GM08714 (cell line): Measurements from ENCODE around the gene TBC1D22B.
"Not testable (repeated sequence)": the region's sequence is repeated elsewhere in the genome, so short reads cannot be mapped to it uniquely, and the experiment has no call there.

Experiments used
- H3K4me3 ChIP-seq: fragments of 200-500 bp; sonication (Bioruptor generic); 2 replicates; pipeline ENCODE4 v1.5.1; 2014; ENCODE audit warnings: mild to moderate bottlenecking, low read length, inconsistent platforms
- ZNF274 ChIP-seq: IDR thresholded peaks from 2 replicates; pipeline ENCODE4 v1.6.1; 2012; ENCODE audit warnings: mild to moderate bottlenecking, low read depth, low read length

TBC1D22B gene

DNA sequence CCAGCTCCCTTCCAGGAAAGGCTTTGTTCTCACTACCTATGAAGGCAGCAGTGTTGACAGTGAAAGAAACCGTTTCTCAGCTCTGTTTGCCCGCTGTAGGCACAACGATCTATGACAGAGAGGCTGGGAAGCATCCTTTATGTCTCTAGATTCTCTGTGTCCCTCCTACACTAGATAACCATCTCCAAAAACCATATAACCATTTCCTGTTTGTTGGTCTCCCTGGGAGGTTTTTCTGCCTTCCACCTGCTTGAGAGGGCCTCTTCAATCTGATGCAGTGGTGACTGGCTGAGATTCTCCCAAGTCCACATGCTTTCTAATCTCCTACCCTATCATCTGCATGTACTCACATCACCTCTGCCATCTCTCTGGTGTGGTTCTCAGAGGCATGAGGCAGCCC lies 32.4 kb downstream of the TBC1D22B start:
- H3K4me3 ChIP-seq: peak overlapping the region; percentile 27; the same call in 1 of the 2 replicates
- no peak for TF ChIP-seq ZNF274

DNA sequence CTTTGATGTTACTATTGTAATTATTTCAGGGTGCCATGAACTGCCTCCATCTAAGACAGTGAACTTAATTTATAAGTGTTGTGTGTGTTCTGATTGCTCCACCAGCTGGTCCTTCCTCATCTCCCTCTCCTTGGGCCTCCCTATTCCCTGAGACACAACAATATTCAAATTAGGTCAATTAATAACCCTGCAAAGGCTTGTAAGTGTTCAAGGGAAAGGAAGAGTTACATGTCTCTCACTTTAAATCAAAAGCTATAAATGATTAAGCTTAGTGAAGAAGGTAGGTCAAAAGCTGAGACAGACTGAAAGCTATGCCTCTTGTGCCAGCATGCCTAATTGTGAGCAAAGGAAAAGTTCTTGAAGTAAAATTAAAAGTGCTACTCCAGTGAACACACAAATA lies 35.9 kb downstream of the TBC1D22B start:
- no peak for TF ChIP-seq ZNF274
- no peak overlapping the region for H3K4me3 ChIP-seq

DNA sequence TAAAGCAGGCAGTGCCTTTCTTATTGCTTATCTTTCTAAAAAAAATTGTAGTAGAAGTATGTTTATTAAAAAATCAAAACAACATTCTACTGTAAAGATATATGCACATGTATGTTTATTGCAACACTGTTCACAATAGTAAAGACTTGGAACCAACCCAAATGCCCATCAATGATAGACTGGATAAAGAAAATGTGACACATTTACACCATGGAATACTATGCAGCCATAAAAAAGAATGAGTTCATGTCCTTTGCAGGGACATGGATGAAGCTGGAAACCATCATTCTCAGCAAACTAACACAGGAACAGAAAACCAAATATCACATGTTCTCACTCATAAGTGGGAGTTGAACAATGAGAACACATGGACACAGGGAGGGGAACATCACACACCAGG lies 40.1 kb downstream of the TBC1D22B start:
- H3K4me3 ChIP-seq: not testable (repeated sequence)

DNA sequence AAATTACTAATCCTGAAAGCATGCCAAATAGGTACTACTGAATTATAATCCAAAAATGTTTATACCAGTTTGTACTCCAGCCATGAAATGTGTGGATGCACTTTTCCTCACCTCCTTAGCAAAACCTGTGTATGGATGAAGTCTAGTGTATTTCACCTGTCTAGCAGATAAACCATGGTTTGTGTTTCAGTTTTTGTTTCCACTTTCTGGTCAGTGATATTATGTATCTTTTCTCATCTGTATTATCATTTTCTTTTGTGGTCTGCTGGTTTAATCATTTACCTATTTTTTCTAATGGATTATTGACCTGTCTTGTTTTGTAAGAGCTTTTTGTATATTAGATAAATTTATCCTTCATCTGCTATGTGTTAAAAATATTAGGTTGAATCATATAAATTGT lies 41.4 kb downstream of the TBC1D22B start:
- no peak overlapping the region for H3K4me3 ChIP-seq
- TF ChIP-seq ZNF274: no peak

DNA sequence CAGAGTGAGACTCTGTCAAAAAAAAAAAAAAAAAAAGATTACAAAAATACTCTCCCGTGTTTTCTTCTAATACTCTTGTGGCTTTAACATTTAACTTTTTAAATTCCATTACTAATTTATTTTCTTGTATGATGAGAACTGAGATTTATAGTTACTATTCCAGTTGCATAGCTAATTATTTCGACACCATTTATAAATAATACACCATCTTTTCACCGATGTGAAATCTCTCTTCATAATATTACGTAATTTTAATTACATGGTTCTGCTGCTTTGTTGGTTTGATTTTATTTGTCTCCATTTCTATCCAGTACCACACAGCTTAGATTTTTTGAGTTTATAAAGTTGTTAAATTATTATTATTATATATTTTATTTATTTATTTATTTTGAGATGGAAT lies 42.4 kb downstream of the TBC1D22B start:
- no peak overlapping the region for H3K4me3 ChIP-seq
- no peak for TF ChIP-seq ZNF274

DNA sequence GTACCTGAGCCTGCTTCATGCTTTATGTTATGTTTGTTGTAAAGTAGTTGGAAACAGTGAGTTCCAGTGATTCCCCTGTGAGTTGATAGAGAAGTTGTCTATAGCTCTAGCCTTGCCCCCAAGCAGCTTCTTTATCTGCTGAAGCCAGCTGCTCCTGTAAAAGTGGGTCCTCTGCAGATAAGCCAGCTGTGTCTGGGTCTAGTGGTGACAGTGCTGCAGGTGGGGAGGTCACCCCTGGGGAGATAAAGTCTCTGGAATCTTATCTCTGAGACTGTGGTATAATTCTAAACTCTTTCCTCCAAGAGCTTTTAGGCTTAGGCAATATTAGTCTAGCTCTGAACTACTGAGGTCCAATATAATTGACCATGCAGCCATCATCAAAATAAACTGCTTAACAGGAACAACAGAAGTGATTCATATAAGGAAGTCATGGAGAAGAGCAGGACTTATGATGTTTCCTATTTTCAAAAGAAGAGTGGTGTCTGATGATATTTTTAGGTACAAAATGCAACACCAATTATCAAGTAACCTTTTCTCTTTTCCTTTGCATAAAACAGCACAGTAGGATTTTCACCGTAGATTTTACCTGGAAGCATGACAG lies 44.6 kb downstream of the TBC1D22B start:
- H3K4me3 ChIP-seq: no peak overlapping the region
- no peak for TF ChIP-seq ZNF274

DNA sequence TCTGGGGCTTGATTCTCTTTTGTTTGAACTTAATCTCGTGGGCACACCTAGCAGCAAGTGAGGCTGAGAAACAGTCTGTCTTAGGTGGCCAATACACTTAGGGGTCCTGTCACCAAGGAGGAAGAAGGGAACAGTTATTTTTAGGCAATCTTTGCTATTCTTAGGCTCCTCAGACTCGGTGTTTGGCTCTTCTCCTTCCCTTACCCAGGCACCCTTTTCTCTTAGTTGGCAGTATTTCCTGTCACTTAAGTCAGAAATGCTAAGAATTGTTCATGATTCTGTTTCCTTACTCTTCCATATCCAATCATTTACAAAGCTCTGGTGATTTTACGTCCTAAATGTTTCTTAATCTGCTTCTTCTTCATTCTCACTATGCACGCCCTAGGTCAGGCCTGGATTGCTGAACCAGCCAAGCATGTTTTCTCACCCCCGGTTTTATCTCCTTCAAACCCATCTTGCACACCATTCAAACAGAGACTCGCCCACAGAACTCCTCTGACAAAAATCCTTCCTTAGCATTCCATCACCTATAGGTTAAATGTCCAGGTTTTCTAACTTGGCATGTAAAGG lies 45.6 kb downstream of the TBC1D22B start:
- peak overlapping the region; percentile 41; the same call in 1 of the 2 replicates for H3K4me3 ChIP-seq
- TF ChIP-seq ZNF274: no peak

DNA sequence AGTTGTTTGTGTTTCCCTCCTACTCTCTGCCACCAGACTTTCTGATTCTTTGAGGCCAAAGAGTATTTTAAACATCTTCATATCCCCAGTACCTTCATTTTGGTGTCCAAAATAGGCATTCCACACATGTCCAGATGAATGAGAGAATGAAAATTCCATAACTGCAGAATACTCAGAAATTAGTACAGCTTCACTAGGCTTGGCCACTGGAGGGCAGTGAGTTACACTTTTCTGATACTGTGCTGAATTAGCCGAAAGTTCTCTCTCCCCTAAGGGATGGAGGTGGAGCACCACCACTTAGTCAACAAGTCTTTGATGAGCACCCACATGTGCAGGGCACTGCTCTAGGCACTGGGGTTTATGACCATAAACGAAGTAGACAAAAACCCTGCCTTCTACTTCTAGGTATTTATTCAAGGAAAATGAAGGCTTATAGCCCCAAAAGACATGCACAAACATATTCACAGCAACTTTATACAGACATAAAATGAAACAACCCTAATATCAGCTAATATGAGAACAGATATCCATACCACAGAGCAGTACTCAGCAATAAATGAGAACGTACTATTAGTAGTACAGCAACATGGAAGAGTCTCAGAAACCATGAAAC lies 46.4 kb downstream of the TBC1D22B start:
- H3K4me3 ChIP-seq: peak overlapping the region; percentile 41; the same call in 1 of the 2 replicates
- TF ChIP-seq ZNF274: no peak

DNA sequence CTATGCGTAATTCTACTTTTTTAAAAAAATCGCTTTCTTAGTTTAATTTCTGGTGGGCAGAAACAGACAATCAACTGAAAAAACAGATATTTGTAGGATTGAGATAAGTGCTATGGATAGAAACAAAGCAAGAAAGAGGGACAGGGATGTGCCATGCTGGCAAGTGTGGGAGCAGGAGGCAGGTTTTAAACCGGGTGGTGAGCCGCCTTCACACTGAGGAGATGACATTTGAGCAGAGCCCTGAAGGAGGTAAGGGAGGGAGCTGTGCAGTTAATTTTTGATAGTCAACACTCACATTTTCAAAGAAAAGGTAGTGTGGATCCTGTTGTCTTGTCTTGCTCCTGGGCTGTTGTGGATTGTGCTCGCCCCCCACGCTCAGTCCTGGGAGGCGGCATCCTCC lies 47.2 kb downstream of the TBC1D22B start:
- TF ChIP-seq ZNF274: no peak
- H3K4me3 ChIP-seq: no peak overlapping the region

DNA sequence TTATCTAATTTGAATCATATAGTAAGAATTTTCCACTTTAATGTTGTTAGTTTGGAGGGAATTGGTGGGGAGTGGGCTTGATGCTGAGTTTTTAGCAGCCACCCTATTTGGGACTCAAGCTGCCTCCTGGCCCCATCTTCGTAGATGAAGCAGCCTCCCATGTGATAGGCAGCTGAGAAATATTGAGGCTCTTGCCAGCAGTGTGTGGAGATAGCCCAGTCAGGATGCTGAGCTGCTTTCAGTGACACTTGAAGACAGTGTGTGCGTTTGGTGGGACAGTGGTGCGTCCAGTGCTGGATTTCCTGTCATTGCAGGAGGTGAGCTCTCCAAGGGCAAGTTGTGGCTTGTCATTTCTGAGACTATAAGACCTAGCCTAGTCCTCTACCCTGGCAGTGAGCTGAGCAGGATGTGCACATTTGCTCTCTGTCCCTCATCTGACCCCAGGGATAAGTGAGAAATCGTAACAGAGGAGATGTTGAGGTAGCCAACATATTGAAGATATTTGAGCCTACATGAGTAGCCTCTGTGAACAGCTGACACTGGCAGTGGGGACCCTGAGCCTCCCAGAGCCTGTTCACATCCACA lies 48.4 kb downstream of the TBC1D22B start:
- TF ChIP-seq ZNF274: no peak
- no peak overlapping the region for H3K4me3 ChIP-seq

DNA sequence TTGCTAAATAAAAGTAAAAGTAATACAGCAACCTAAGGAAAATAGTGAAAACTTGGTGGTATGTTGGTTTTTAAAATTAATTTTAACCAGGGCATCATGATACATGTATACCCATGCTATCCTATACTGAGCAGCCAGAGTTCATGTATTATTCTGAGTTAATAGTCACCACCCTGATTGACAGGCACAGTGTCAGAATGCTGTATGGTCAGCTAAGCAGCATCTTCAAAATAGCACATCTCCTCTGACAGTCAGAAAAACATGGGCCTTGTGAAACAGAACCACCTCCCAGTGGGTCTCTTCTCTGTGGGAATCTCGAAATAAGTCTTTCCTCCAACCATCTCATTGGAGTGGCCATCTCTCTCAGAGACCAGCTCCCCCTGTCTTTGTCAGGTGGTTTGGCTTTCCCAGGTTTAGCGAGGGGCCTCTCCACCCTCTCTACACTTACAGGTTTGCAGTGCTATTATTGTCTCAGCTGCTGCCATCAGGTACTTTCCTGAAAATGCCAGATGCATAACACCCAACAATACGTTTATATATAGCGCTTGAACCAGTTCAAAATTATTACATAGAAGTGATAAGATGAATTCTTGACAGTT lies 49.2 kb downstream of the TBC1D22B start:
- no peak overlapping the region for H3K4me3 ChIP-seq
- no peak for TF ChIP-seq ZNF274

DNA sequence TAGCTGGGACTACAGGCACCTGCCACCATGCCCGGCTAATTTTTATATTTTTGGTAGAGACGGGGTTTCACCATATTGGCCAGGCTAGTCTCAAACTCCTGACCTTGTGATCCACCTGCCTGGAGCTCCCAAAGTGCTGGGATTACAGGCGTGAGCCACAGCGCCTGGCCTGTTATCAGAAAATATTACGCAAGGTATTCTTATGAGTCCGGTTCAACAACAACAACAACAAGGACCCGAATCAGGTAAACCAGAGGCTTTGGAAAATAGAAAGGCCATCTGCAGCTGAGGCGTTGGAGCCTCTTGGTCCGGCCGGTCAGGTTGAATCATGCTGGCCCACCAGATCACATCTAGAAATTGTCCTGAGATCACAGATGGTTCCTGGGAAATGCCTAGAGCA lies 49.9 kb downstream of the TBC1D22B start:
- H3K4me3 ChIP-seq: not testable (repeated sequence)

DNA sequence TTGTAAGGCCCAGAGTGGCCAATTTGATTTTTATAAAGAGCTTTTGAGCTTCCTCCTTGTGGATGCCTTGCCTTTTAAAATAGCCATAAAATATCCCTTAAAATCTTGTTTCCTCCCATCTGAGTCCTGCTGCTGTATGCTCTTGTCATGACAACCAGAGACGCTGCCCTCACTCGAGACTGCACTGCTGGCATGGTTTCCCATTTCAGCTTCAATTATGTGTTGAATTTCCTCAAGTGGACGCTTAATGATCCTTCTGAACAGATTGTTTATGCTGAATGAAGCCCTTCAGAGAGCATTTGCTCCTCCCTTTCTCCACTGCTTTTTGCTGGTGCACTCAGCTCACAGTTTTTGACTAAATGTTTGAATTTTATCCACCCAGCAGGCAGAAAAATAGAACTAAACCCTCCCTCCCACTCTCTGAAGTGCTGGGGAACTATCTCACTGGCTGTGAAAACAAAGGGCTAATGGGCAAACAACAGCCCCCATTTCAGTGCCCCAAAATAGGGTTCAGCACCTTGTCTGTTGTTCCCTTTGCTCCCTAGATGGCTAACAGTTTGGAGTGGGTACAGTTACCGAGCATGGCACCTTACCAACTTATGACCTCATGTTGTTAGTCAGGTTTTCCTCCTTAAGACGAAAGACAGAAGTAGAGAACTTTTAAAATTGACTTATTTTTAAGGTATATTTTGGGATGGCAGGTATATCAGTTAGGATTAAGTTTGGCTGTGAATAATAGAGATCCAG lies 50.7 kb downstream of the TBC1D22B start:
- no peak for TF ChIP-seq ZNF274

DNA sequence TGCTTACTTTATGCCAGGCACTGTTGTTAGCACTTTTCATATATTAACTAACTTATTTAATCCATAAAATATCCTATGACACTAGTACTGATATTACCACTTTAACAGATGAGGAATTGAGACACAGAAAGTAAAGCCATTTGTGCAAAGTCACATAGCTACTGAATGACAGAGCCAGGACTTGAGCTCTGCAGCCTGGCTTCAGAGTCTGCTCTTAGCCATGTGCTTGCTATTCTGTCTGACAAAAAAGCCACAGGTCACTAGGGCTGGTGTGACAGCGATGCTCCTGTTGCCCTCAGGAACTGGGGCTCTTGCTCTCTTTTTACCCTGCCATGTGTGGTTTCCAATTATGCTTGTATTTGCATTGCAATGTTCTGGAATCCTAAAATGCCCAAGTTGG lies 51.5 kb downstream of the TBC1D22B start:
- no peak overlapping the region for H3K4me3 ChIP-seq
- TF ChIP-seq ZNF274: no peak

More for the DNA sequence above, 50.7 kb downstream of the TBC1D22B start:
- no peak overlapping the region for H3K4me3 ChIP-seq
